Measurements from ENCODE around the gene TMEM184B. TPM values are rescaled to one million over a fixed set of nuclear protein-coding genes. Genes with fewer than 3 reads are reported as not detected.

The TMEM184B gene
- total RNA-seq, 4 donors from 2014 or later = 39.4 to 108 (median 75.3) TPM

DNA sequence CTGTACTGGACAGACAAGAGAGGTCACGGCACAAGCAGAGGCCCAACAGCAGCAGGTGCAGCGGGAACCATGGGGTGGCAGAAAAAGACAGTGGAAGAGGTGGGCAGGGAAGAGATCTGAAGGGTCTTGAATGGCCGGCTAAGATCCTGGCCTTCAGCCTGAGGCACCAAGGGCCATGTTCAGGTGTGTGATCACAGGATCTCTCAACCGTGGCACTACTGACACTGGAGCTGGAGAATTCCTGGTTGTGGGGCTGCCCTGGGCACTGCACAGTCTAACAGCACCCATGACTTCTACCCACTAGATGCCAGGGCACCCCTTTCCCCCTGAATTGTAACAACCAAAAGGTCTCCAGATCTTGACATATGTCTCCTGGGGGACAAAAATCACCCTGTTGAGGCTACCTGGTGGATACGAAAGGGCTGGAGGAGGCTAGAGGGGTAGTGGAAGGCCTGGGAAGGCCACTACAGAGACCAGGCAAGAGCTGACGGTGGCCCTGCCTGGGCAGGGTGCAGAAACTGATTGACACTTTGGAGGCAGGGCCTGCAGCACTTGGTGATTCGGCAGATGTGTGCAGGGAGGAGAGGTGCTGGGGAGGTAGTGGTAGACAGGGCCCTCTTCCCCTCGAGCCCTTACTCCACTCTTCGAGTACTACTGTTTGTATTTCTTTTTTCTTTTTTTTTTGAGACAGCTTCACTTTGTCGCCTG, 36.1 kb upstream of the TMEM184B start:
- H3K9me3 ChIP-seq = no peaks in the 10 kb centered on the region
- H3K36me3 ChIP-seq = peaks cover 0 to 57% (median 21%) of the 10 kb centered on the region in 4 donors
- H3K4me1 ChIP-seq = peaks cover 91 to 100% (median 98%) of the 10 kb centered on the region in 4 donors
- TF ChIP-seq EP300 (IDR thresholded peaks at IDR 0.05) = no peak
- no peak for TF ChIP-seq POLR2AphosphoS5 (IDR thresholded peaks at IDR 0.05)
- TF ChIP-seq, protein P1, sequence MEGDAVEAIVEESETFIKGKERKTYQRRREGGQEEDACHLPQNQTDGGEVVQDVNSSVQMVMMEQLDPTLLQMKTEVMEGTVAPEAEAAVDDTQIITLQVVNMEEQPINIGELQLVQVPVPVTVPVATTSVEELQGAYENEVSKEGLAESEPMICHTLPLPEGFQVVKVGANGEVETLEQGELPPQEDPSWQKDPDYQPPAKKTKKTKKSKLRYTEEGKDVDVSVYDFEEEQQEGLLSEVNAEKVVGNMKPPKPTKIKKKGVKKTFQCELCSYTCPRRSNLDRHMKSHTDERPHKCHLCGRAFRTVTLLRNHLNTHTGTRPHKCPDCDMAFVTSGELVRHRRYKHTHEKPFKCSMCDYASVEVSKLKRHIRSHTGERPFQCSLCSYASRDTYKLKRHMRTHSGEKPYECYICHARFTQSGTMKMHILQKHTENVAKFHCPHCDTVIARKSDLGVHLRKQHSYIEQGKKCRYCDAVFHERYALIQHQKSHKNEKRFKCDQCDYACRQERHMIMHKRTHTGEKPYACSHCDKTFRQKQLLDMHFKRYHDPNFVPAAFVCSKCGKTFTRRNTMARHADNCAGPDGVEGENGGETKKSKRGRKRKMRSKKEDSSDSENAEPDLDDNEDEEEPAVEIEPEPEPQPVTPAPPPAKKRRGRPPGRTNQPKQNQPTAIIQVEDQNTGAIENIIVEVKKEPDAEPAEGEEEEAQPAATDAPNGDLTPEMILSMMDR (IDR thresholded peaks at IDR 0.05) = no peak
- TF ChIP-seq POLR2A (IDR thresholded peaks at IDR 0.05; ENCODE audit: low read depth) = no peak
- no peaks in the 10 kb centered on the region for H3K27me3 ChIP-seq
- 58% methylated on average over 10 of the region's 10 CpGs for WGBS
- H3K27ac ChIP-seq (replicated peaks in 1 of 4) = peak overlapping the region; percentile 98 to 100 (median 99)
- intact Hi-C loops (cut with DNase I) = no loop called here
- H3K4me3 ChIP-seq = no peak overlapping the region
- no peak for DNase-seq (ENCODE audit: extremely low spot score)

DNA sequence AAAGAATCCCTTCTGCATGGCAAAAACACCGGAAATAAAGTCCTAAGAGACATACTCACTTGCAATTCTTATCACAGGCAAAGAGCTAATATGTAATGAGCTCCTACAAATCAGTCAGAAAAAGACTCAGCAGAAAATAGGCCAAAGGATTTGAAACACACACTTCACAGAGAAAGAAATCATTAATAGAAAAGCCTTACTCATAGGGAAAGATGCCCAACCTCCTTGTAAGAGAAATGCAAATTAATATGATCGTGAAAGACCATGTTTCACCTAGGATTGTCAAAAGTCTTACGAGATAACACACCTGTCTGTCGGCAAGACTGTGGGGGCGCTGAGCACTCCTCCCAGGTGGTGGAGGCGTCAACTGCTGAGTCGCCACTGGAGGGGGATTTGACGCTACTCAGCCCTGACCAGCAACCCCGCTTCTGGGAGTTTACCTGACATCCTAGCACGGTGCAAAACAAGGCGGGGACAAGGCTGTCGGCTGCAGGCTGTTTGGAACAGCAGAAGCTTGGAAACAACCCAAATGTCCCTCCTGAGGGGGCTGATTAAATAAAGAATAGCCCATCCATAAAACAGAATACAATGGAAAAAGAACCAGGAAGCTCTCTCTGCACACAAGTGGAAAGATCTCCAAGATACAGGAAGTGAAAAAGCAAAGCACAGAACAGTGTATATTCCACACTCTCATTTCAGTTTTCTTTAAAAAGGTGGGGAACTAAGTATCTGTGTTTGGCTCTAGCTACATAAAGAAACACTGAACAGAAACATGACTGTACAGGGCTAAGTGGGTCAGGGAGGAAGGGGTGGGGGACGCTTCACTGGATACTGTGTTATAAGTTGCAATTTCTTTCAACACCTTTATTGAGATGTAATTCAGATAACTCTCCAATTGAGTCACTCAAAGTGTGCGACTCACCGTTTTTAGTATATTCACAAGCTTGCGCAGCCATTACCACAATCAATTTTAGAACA, 33.0 kb upstream of the TMEM184B start:
- Histone ChIP-seq H3K27me3 (no peaks in the 10 kb centered on the region), H3K4me3 (peak overlapping the region in 1 of 4 donors; percentile 2), H3K4me1 (peaks cover 71 to 88% (median 79%) of the 10 kb centered on the region in 4 donors), H3K36me3 (peaks cover 23 to 68% (median 39%) of the 10 kb centered on the region in 4 donors), H3K27ac (replicated peaks in 1 of 4) (peak overlapping the region; percentile 59 to 77 (median 64)), H3K9me3 (no peaks in the 10 kb centered on the region)
- WGBS = 28% methylated on average over 16 of the region's 16 CpGs
- TF ChIP-seq, protein P1 (IDR thresholded peaks at IDR 0.05) = no peak
- TF ChIP-seq EP300 (IDR thresholded peaks at IDR 0.05) (no peak), POLR2AphosphoS5 (IDR thresholded peaks at IDR 0.05) (no peak), POLR2A (IDR thresholded peaks at IDR 0.05; ENCODE audit: low read depth) (no peak)
- no peak for DNase-seq (ENCODE audit: extremely low spot score)
- intact Hi-C loops (cut with DNase I) = no loop called here

DNA sequence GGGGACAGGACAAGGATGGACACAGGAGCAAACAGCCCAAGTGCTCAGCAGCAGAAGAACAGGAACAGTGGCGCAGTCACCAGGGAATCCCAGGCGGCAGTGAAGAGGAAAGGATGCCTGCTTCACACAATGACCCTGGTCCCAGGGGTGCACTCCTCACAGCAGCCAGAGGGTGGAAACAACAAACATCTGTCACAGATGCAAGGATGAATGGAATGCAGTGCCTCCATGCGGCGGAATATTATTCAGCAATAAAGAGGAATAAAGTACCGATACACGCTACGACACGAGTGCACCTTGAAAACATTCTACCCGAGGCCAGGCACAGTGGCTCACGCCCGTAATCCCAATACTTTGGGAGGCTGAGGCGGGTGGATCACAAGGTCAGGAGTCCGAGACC, 31.7 kb upstream of the TMEM184B start:
- DNase-seq (ENCODE audit: extremely low spot score) = no peak
- H3K4me1 ChIP-seq = peaks cover 63 to 80% (median 66%) of the 10 kb centered on the region in 4 donors
- intact Hi-C loops (cut with DNase I) = no loop called here
- peak overlapping the region; percentile 57 to 77 (median 60) for H3K27ac ChIP-seq (replicated peaks in 1 of 4)
- TF ChIP-seq POLR2AphosphoS5 (IDR thresholded peaks at IDR 0.05) = no peak
- no peak for TF ChIP-seq POLR2A (IDR thresholded peaks at IDR 0.05; ENCODE audit: low read depth)
- TF ChIP-seq, protein P1 (IDR thresholded peaks at IDR 0.05) = peak in 2 of 3 experiments; percentile 24 to 29
- H3K27me3 ChIP-seq = no peaks in the 10 kb centered on the region
- WGBS = 79% methylated on average over 12 of the region's 13 CpGs
- no peaks in the 10 kb centered on the region for H3K9me3 ChIP-seq
- peaks cover 35 to 75% (median 51%) of the 10 kb centered on the region in 4 donors for H3K36me3 ChIP-seq
- H3K4me3 ChIP-seq = no peak overlapping the region

DNA sequence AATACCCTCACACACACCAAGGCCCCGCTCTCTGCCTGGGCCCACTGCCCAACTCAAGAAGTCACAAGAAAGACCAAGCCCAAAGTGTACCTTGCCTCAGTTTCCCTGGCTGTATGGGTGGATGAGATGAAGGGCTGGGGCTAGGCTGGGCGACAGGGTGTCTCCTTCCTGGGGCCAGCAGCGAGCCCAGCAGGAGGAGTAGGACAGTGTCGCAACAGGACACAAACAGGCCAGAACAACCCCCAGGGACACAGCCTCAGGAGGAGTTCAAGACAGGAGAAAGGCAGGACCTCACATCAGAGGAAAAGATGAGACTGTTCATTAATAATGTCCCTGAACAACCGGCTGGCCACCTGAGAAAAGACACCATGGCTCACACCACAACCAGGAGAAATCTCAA, 31.2 kb upstream of the TMEM184B start:
- TF ChIP-seq, protein P1 (IDR thresholded peaks at IDR 0.05) = no peak
- no peak for TF ChIP-seq POLR2AphosphoS5 (IDR thresholded peaks at IDR 0.05)
- no peak for TF ChIP-seq POLR2A (IDR thresholded peaks at IDR 0.05; ENCODE audit: low read depth)
- no peak for TF ChIP-seq EP300 (IDR thresholded peaks at IDR 0.05)
- Histone ChIP-seq H3K36me3 (peaks cover 41 to 76% (median 55%) of the 10 kb centered on the region in 4 donors), H3K27ac (replicated peaks in 1 of 4) (peak overlapping the region; percentile 57 to 77 (median 60)), H3K4me1 (peaks cover 57 to 75% (median 61%) of the 10 kb centered on the region in 4 donors), H3K9me3 (no peaks in the 10 kb centered on the region), H3K4me3 (no peak overlapping the region), H3K27me3 (no peaks in the 10 kb centered on the region)
- 80% methylated on average over 4 of the region's 5 CpGs for WGBS
- no peak for DNase-seq (ENCODE audit: extremely low spot score)
- intact Hi-C loops (cut with DNase I) = no loop called here
